ENCODE results near the gene ETNK2.

The ETNK2 gene

DNA sequence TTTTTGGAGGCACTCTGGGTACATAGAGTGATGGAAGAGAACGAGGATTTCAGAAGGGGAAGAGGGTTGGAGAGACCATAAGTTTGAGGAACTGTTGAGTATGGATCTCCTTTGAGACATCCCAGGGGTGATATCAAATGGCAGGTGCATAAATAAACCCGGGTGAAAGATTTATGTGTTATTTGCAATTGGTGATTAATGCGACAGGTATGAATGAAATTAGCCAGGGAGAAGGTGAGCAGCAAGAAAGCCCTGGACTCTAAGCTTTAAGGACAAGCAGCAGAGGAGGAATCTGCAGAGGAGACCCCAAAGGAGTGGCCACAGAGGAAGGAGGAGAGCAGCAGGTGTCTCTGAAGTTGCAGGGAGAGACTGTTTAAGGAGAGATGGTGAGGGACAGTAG lies 23.1 kb upstream of the ETNK2 start:
- DNase-seq, result no peak

DNA sequence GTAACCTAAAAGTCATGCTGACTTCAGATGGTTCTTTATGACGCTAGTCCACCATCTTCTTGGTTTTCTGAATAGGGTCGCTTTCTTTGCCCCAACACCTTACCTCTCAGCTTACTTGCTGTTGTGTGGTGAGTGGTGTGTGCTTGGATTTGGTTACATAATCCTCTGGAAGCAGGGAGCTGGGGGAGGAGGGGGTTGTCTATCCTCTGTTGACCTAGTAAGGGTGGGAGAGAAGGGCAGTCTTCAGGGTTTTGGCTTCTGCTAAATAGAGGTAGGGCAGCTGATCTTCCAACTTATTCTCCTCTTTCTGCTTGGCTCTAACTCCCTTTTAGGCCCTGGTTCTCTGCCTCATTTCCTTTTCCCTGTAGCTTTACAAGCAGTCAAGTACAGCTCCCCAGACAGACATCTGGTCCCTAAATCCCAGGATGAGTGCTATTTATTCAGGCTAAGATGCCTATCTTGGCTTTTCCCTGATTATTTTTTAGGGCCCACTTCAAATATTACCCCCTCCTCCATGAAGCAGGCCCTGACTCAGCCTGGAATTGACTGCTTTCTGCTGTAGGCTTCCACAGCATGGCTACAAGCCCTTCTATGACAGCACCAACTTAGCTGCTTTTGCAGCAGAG lies 20.7 kb upstream of the ETNK2 start:
- DNase-seq, result no peak

DNA sequence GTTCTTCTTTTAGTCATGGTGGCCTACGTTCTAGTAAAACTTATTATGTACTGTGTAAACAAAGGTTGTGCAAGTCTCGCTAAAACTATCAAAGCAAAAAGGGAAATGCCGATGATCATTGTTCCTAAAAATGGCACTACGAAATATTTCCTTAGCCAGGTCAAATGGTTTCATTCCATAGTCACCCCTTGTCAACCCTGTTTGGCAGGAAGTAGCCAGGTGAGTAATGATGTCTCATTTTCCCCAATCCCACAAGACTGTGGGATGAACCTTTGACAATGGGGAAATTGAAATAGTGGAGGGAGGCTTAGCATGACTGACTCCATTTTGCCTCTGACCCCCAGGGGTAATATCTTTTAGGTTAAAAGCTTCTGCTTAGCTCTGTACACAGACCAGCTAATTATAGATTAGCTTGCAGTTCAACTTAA lies 19.9 kb upstream of the ETNK2 start:
- peak; percentile 63 for DNase-seq

DNA sequence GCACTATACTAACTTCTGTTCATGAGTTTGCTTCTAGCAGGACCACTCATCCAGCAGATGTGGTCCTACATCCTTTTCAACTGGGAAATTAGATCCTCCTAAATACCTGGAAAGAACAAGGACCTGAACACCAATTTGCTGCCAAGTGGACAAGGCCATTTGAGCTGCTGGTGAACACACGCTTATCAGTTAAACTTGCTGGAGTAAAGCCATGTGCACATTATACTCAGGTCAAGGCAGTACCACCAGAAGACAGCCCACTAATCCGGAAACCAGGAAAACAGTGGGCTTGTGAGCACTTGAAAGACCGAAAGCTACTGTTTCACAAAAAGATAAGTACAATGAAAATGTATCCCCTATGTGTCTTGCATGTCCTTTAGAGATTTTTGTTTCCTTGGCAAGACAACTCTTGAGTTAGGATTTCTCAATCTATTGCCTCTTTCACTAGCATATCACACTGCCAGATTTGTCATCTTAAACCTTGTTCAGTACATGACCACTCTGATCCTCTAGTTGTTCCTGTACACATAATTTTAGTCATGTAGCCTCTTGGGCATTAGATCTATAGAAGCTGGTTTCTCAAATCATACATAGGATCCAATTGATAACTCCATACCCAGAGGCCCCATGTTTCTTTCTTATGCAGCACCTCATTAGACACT lies 18.8 kb upstream of the ETNK2 start:
- DNase-seq, result no peak

DNA sequence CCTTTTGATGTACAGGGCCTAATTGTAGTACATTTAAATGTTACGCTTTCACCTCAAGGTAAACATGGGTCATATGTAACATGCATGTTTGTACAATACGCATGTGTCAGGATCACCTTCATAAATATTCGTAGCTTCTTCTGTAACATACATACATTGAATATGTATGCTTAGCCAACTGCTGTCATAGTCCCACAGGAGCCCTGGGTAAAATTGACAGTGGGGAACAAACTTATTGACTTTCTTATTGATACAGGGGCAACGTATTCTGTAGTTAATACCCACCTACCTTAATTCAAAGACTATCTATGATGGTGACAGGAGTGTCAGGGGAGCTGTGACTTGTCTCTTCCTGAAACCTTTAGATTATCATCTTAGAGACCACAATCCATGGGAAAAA lies 18.0 kb upstream of the ETNK2 start:
- DNase-seq, result no peak

DNA sequence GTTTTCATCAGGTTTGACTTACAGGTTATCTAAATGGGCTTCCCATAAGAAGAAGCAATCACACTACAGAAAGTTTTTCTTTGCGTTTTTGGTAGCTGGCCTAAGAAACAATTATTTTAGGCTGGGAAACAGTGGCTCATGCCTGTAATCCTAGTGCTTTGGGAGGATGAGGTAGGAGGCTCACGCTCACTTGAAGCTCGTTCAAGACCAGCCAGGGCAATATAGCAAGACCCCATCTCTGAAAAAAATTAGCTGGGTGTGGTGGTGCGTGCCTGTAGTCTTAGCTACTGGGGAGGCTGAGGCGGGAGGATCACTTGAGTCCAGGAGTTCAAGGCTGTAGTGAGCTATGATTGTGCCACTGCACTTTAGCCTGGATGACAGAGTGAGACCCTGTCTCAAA lies 15.9 kb upstream of the ETNK2 start:
- no peak for DNase-seq

DNA sequence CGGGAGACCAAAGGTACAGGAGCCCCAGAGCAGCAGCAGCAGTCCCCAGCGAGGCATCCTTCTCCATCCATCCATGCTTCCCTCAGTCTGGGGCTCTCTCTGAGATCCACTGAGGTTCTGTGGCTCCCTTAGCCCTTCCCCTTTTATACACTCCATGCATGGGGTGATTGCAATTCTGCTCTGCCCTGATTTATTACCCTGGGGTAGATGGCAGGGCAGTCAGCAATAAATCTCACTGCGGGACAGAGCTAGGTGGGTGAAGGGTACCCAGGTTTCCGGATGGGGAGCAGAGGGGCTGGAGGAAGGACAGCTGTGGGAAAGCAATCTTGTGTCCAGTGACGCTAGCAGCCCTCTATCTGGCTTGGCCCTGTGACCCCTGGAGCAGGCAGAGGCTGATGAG lies 14.4 kb upstream of the ETNK2 start, which contains the start of gene REN:
REN (minus strand) TSS at position 119 of the 400 bp plus-strand sequence; CDS start at position 75, 44 bp downstream.
- DNase-seq, result no peak

DNA sequence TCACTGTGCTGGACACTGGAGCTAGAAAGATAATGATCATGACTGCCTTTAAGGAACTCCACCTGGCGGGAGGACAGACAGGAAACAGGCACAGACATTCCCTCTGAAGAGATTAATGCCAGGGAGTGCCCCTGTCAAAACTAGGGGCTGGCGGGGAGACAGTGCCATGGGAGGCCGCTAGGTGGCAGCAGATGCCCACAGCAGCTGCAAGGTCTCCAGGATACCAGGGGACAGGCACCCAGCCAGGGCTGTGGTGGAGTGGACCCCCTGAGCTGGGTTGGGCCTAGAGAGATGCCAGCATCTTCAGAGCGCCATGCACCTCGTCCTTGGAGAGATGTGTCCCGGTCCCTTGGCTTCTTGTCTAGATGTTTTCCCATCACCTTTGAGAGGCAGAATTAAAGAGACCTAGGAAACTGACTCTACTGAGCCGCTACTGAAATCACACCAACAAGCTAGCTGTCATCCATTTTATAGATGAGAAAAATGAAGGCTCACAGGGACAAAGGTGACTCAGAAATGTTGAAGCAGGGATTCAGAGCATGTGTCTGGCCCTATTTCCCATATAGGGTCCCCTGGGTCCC lies 10.7 kb upstream of the ETNK2 start:
- DNase-seq, result peak; percentile 43

DNA sequence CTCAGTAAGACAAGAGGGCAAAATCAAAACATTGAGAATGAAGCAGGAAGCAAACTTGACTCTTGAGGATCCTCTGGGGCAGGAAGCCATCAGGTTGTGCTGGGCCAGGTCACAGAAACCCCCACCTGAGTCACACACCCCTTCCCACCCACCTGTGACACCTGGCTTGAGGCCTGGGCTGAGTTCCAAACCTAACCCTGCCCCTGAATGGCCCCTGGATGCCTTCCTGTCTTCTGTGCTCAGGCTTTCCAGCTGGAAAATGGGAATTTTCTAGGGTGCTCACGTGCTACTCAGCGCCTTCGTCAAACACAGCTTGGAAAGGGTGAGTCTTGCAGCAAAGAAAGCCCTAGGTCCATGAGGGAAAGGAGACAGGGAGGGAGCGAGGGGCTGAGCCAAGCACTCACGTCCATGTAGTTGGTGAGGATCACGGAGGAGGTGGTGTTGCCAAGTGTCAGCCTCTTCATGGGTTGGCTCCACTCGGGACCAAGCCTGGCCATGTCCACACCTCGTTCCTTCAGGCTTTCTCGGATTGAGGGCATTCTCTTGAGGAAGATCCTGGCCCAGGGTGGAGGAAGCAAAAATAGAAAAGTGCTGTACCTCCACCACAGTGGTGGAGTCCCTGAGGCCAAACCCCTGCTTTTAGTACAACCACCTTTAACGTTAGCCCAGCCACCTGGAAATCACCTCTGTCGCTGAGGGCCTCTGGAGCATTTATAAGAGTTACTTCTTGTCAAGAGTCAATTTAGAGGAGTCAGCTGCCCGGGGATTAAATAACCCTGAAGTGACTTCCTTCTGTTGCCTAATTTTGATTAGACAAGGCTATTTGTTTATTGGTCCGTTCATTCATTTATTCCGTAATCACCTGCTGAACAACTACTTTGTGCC lies 10.0 kb upstream of the ETNK2 start:
- no peak for DNase-seq

DNA sequence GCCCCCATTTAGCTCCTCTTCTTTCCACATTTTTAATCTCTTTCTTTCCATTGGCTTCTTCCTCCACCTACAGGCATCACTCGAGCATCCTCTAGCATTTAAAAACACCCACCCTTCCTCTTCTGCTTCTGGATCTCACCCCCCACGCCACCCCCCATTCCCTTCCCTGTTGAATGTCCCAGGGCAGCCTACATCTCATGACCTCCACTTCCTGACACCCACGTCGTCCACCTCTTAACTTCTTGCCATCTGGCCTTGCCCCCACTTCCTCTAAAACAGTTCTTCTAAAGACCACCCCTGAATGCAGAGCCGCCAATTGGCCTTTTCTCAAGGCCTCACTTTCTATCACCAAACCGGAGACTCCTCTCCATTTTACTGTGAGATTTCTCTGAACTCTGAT lies 6.1 kb upstream of the ETNK2 start:
- no peak for DNase-seq

DNA sequence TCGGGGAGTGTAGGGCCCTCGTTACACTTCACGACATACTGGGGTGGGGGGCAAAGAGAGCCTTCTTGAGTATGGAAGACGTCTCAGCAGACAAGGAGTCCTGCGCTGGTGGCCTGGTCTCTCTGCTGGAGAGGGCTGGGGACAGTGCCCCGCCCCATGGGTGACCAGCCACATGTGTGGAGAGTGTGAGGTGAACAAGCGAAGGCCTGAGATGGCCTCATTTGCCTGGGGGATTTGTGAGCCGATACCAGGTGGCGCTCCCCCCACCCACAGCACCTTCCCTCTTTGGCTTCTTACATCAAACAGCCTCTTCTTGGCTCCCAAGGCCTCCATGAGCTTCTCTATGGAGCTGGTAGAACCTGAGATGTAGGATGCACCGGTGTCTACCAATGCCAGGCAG lies 4.0 kb upstream of the ETNK2 start:
- DNase-seq, result no peak

DNA sequence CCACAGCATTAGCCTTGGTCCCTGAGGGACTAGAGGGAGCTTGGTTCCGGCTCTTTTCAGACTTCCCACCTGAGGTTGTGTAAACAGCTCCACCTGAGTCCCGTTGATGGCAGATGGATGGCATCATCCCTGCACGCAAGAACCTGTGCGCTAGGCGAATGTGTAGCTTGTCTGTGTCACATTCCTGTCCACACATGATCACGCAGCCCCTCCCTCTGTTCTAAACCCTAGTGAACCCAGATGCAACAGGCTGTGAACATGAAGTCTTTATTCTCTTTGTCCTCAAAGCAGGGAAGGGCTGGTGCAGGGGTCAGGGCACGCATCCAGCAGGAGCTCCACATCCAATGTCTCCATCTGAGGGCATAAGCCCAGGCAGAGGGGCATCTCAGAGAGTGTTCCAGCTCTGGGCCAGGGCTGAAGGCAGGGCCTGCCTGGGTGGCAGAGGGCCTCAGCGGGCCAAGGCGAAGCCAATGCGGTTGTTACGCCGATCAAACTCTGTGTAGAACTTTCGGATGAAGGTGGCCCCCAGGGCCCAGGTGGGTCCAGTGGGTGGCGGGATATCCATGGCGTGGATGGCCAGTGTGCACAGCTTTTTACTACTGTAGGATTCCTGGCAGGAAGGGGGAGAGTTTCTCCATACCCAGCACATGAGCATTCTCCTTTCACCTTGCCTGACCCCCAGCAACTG lies 2.9 kb upstream of the ETNK2 start:
- DNase-seq, result no peak

DNA sequence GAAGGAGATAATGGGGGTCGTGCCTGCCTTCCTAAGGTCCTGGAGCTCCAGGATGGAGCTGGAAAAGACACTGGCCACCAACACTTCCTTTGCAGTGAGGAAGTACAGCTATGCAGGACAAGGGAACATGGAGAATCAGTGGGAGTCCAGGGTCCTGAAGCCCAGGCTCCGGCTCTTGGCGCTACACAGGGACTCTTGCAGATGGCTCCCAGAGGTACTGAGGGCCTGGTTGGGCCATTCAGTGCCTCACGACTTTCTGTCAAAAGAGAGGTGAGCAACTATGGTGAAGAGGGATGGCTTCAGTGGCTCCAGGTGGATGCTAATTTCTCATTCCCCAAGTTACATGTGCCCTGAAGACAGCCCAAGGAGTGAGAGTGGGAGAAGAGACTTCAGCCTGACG lies 1.8 kb upstream of the ETNK2 start:
- no peak for DNase-seq

DNA sequence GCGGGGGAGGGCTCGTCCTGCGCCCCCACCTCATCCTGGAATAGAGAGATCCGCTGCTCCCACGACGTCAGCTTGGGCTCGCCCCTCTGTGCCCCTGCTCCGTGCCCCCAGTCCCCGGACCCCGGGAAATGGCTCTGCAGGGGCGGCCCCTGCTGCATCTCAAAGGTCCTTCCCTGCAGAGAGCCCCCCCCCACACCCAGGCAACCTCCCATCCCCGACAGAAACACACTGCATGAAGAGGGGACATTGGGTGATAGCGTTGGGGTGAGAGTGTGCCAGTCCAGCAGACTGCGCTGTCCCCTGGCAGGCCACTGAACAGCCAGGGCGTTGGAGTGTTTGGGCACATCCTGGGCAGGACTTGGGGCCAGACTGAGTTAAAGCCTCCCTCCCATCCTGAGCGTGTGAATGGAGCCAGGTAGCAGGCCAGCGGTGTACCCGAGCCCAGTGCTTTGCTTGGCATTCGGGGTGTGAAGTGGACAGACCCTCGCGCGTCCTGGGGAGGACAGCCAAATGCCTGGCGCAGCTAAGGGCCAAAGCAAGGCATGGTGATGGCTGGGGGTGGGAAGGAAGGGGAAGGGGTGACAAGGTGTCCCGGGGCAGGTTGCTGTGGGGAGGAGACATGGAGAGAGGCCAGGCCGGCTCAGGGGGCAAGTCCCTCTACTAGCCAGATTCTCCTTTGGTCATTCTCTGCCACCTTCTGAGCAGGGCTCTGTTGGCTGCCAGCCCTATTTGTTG lies 633 bp upstream of the ETNK2 start:
- DNase-seq, result no peak

DNA sequence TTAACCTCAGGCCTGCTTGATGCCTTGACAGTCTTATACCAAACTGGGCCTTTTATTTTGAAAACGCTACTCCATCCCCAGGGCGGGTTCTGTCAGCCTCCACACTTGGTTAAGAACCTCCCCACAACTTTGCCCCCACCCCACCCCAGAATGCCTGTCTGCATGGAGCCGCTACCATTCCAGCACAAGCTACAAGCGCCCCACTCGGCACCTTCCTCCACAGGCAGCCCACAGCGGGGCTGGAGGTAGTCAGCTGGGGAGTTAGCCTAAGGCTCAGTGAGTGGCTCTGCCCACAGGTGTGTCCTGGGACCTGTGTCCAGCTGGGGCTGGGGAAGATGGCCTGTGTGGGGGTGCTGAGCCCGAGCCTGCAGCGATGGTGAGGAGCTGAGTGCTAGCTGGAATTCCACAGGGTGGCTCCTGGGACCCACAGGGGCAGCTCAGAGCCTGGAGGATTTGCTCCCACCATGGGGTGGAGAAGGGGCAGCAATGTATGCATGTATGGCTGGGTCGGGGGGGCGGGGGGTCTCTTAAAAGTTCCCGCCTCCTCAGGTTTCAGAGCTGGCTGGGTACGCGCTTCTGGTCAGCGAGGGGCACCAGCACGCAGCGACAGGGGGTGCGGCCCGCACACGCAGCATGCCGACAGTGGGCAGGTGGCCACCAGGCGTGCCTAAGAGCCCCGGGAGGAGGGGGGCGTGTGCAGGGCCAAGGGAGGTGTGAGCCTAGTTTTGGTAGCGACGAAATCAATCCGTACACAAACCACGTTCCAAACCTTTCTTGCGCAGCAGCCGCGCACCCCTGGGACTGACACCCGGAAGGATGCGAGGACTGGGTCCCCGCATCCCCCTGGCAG lies 917 bp downstream of the ETNK2 start:
- no peak for DNase-seq

DNA sequence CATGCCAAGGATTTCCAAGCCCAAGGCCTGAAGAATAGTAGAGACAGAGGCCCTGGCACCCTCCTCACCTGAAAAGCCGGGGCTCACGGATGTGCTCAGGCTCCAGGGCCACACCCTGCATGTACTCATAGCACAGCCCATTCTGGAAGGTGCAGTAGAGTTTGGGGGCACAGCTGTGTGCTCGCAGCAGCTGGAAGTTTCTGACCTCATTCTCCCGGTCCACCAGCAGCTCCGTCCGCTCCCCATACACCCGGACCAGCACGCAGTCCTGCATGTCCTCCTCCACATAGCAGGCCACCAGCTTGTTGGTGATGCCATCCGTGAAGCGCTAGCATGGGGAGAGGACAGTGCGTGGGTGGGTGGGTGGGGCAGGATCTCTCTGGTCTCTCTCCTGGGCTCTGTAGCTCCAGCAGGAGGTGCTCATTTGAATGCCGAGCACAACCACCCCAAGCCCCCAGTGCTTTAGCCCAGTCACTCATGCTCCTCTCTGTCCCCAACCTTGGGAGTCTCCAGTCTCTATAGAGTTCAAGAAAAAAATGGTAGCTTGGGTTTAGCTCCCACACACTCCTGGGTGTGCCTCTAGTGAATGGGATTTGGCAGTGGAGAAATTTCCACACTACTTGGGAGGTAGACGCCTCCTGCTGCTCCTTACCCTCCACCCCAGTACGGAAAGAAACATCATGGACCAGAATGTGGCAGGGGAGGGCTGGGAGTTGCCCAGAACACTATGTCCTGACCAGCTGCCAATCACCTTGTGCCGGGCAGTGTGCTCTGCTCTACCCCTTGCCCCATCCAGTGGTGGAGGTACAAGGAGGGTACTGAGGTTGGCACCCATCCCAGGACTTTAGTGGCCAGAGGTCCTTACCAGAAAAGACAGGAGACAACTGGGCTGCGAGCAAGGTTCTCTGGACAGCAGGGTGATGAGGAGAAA lies 1.9 kb downstream of the ETNK2 start:
- DNase-seq, result no peak

DNA sequence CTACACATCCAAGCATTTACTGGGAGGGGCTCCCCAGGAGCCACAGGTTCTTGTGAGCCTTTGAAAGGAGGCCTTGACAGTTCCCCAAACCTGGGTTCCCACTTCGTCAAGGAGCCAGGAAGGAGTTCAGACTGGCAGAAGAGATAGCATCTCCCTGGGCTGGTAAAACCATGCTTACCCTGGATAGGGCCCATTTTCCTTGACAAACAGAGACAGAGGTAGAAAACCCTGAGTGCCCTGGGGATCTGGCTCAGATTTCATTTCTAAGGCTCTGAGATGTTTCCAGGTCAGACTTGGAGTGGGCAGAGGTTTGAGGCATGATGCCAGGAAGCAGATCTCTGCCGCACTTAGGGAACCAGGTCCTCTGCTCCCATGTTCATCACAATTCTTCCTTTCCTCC lies 2.7 kb downstream of the ETNK2 start:
- DNase-seq, result no peak

DNA sequence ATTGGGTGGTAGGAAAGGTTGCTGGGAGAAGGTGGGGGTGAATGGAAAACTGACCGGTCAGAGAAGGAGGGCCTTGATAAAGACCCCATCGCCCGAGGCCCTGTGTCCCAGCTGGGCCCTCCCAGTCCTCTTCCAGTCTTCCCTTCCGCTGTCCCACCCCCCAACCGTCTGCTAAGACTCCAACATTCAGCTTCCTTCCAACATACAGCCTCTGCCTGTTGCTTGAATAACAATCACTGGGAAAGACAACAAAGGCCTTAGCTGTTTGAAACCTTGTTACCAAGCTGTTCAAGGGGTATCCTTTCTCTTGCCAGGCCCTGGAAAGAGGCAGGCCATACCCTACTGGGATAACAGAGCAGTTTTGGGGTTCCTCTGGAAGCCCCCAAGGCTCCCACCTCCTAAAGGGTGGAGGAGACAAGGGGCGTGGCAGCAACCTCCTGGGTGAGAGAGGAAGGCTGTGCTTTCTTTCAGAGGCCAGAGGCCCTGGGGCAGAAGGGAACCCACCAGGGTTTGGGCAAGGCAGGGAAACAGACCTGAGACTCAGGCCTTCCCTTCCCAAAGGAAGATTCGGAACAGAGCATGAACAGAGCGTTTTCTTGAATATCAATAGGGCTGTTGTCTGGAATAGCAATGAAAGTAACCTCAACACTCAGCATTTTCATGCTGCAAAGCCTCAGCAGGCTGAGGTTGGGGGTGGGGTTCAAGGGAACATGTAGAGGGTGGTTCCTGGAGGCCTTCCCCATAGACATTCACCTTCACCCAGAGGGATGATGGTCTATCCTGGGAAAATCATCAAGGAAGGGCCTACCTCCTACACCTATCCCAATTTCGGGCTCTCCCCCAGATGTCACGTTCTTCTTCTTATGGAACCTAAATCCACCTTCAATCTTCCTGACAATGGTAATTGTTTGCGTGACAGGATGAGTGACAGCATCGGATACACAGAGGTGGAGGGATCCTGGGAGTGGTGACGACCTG lies 4.1 kb downstream of the ETNK2 start:
- DNase-seq, result no peak

DNA sequence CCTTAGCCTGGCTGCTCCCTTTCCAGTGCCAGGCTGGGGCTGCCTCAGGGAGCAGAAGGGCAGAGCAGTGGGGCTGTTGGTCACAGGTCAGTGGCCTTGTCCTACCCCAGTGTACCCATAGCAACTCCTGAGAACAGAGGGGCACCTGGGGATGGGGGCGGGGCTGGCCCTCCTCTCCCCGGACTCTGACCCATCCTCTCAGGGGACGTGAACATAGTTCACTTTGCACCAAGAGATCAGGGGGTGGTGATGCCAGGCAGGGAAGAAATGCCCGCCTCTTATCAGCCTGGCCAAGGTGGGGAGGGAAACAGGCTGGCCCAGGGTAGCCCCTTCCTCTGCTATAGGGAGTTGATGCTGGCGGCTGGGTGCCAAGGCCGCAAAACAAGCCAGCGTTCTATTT lies 4.9 kb downstream of the ETNK2 start:
- DNase-seq, result no peak

Data from MV-4-11 (cell line).